ENCODE results near the gene PDXK.
A peak's percentile ranks its signal among the peaks of the same experiment; 100 is the strongest.

The PDXK gene

DNA sequence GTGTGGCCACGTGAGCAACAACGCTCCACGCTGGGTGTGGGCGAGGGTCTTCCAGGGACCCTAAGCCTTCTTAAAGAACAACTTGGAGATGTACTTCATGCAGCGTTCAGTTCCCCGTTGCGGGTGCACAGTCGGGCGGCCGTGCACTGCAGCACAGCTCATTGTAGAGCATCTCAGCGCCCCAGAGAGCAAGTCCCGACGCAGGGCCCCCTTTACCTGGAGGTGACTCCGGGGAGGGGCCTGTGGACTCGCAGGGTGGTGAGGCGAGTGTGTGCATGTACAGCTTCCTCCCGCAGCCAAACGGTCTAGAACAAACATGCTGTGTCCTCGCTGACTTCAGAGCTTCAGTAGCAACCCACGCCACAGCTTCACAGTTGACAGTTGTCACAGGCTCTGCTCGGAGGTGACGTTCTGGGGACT is 89.9 kb downstream of the PDXK start:
- no peak for DNase-seq

DNA sequence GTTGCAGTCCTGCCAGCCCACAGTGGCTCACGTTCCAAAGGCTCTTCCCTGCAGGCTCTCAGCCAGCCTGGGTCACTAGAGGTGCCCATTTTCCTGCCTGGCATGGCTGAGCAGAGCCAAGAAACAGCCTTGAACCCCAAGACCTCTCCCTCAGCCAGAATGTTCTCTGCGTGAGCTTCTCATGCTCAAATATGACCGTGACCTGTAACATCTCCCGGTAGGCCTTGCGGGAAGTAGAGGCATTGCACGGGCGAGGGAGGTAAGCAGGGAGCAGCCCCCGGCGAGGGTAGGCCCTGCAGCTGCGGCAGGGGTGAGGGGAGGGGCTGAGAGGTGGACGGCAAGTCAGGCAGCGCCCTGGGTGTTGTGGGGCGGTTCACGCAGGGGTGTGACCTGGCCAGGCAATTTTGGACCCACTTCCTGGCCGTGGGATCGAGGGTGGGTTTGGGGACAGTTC is 90.4 kb downstream of the PDXK start:
- DNase-seq = no peak

GRCh38 chr21:43809853-43810504 is 91.0 kb downstream of the PDXK start:
- no peak for DNase-seq

GRCh38 chr21:43810505-43811261 is 91.8 kb downstream of the PDXK start:
- DNase-seq = peak; percentile 93

- no peak for DNase-seq
Observed at GRCh38 chr21:43811262-43812105, 92.6 kb downstream of the PDXK start.

All from suppressor macrophage treated with lipopolysaccharide for 4 hours (primary cell).